OCI-LY3 (cell line): ENCODE results near the gene MGRN1.

ENCODE experiments used
- CTCF ChIP-seq: fragments of 200-600, 300-600 bp; sonication (generic); IDR thresholded peaks from 2 replicates; pipeline ENCODE4 v1.5.1; 2014; ENCODE audit warnings: antibody characterized with exemption, low read length, low read depth
- EZH2phosphoT487 ChIP-seq: fragments of 200-600 bp; shearing (Covaris generic); IDR thresholded peaks from 2 replicates; pipeline ENCODE4 v1.6.1; 2018; ENCODE audit warnings: antibody characterized with exemption, mixed run types, low read depth

GRCh38 chr16:4597174-4597573 is 27.5 kb upstream of the MGRN1 start:
- TF ChIP-seq CTCF (no peak), EZH2phosphoT487 (no peak)
